H1 (cell line): Measurements from ENCODE around the gene SSTR5. TPM values are rescaled to one million over a fixed set of nuclear protein-coding genes. Genes with fewer than 3 reads are reported as not detected.

Experiments used
- CTCF ChIA-PET: fragments of 300-600 bp; sonication (Branson Sonifier 250); formaldehyde crosslinking; loops from one replicate; lab custom pipeline; 2021; ENCODE audit not compliant: partially characterized antibody; lab: Charles Lee
- POLR2A ChIA-PET: fragments of 300-600 bp; sonication (Branson Sonifier 250); formaldehyde crosslinking; loops from one replicate; lab custom pipeline; 2021; ENCODE audit warnings: inconsistent platforms; ENCODE audit not compliant: partially characterized antibody; lab: Charles Lee
- DNase-seq, 2 experiments: peaks; one replicate each; pipeline versions ENCODE4 v3.0.0 to v3.0.0-alpha.2; 2010 to 2022; ENCODE audit warnings: low spot score in 2 of 2, low read depth in 1 of 2, mixed read lengths in 1 of 2
- FAIRE-seq: peaks from 2 replicates; lab custom pipeline; 2011; peaks lifted over from hg19 to GRCh38; lab: Jason Lieb, UNC
- H2AFZ ChIP-seq: 2 replicates; pipeline ENCODE4 v1.8.1; 2012; ENCODE audit warnings: low read length, inconsistent platforms
- H2AK5ac ChIP-seq: 2 replicates; pipeline ENCODE4 v1.6.1; 2013; ENCODE audit warnings: low read depth, low read length
- H2BK120ac ChIP-seq: replicated peaks from 2 replicates; pipeline ENCODE3; 2013; ENCODE audit warnings: low read depth, low read length, inconsistent platforms
- H2BK12ac ChIP-seq: 2 replicates; pipeline ENCODE4 v1.6.1; 2013; ENCODE audit warnings: low read depth, low read length
- H2BK15ac ChIP-seq: 2 replicates; pipeline ENCODE4 v1.6.1; 2013; ENCODE audit warnings: low read length
- H2BK20ac ChIP-seq: 2 replicates; pipeline ENCODE4 v1.6.1; 2013; ENCODE audit warnings: low read length
- H2BK5ac ChIP-seq: 2 replicates; pipeline ENCODE4 v1.6.1; 2013; ENCODE audit warnings: low read depth, low read length
- H3K14ac ChIP-seq: 2 replicates; pipeline ENCODE4 v1.6.1; 2013; ENCODE audit warnings: inconsistent platforms; ENCODE audit not compliant: insufficient read length
- H3K18ac ChIP-seq: 2 replicates; pipeline ENCODE4 v1.6.1; 2013; ENCODE audit warnings: low read length; ENCODE audit errors: extremely low read depth
- H3K23ac ChIP-seq: 2 replicates; pipeline ENCODE4 v1.6.1; 2013; ENCODE audit warnings: inconsistent platforms; ENCODE audit not compliant: insufficient read length
- H3K23me2 ChIP-seq: 2 replicates; pipeline ENCODE4 v1.6.1; 2013; ENCODE audit warnings: low read depth, low read length
- H3K27ac ChIP-seq: 2 replicates; pipeline ENCODE4 v1.6.1; 2011; ENCODE audit warnings: low read depth, low read length, inconsistent platforms
- H3K27me3 ChIP-seq, 4 experiments: replicated peaks in 1 of 4; 1 replicate in 1 of 4; 2 replicates in 3 of 4; pipeline versions ENCODE4 v1.6.1 to v1.8.1; 2011 to 2013; ENCODE audit warnings: low read length in 3 of 4, mild to moderate bottlenecking in 3 of 4, inconsistent platforms in 2 of 4, mixed read lengths in 2 of 4, moderate library complexity in 1 of 4; ENCODE audit not compliant: control insufficient read depth in 3 of 4, insufficient read depth in 3 of 4; ENCODE audit errors: extremely low read depth in 1 of 4
- H3K36me3 ChIP-seq, 4 experiments: 2 replicates each; pipeline versions ENCODE4 v1.6.1 to v1.8.1; 2011 to 2013; ENCODE audit warnings: mild to moderate bottlenecking in 4 of 4, low read length in 3 of 4, moderate library complexity in 2 of 4, control low read depth in 1 of 4, inconsistent platforms in 1 of 4; ENCODE audit not compliant: insufficient read depth in 4 of 4, control insufficient read depth in 2 of 4
- H3K4ac ChIP-seq: replicated peaks from 2 replicates; pipeline ENCODE3; 2013; ENCODE audit warnings: low read length, low read depth, mixed read lengths, inconsistent platforms; ENCODE audit not compliant: insufficient read length
- H3K4me1 ChIP-seq, 4 experiments: replicated peaks in 1 of 4; 1 replicate in 1 of 4; 2 replicates in 3 of 4; pipeline versions ENCODE4 v1.6.1 to v1.8.1; 2011 to 2013; ENCODE audit warnings: low read length in 3 of 4, inconsistent platforms in 2 of 4, mixed read lengths in 1 of 4; ENCODE audit not compliant: insufficient read depth in 4 of 4, control insufficient read depth in 3 of 4
- H3K4me2 ChIP-seq, 2 experiments: 2 replicates each; pipeline versions ENCODE4 v1.6.1 to v1.8.1; 2011 to 2013; ENCODE audit warnings: low read depth in 2 of 2, low read length in 2 of 2, control low read depth in 1 of 2, inconsistent platforms in 1 of 2, mild to moderate bottlenecking in 1 of 2; ENCODE audit not compliant: insufficient read depth in 1 of 2
- H3K4me3 ChIP-seq, 4 experiments: fragments of 200-600, 300-600 bp in 1 of 4; sonication (generic), shearing (Covaris generic), sonication (Bioruptor Twin) in 1 of 4; 2 replicates each; pipeline versions ENCODE4 v1.5.1 to v1.8.1; 2011 to 2016; ENCODE audit warnings: low read length in 4 of 4, low read depth in 3 of 4, control low read depth in 2 of 4, inconsistent platforms in 2 of 4, mild to moderate bottlenecking in 2 of 4, mixed read lengths in 1 of 4, moderate library complexity in 1 of 4; ENCODE audit not compliant: insufficient read depth in 2 of 4; ENCODE audit errors: extremely low read depth in 1 of 4
- H3K56ac ChIP-seq: replicated peaks from 2 replicates; pipeline ENCODE3; 2013; ENCODE audit warnings: low read depth, mild to moderate bottlenecking, mixed read lengths, low read length, inconsistent platforms; ENCODE audit not compliant: insufficient read length
- H3K79me1 ChIP-seq: 2 replicates; pipeline ENCODE4 v1.6.1; 2013; ENCODE audit warnings: low read depth, low read length, control low read depth
- H3K79me2 ChIP-seq, 2 experiments: 2 replicates each; pipeline versions ENCODE4 v1.6.1 to v1.8.1; 2012 to 2013; ENCODE audit warnings: low read length in 2 of 2, mild to moderate bottlenecking in 2 of 2, inconsistent platforms in 1 of 2; ENCODE audit not compliant: insufficient read depth in 2 of 2, control insufficient read depth in 1 of 2
- H3K9ac ChIP-seq, 4 experiments: replicated peaks in 1 of 4; 1 replicate in 1 of 4; 2 replicates in 3 of 4; pipeline versions ENCODE4 v1.6.1 to v1.8.1; 2011 to 2013; ENCODE audit warnings: low read depth in 3 of 4, low read length in 3 of 4, control low read depth in 2 of 4, mild to moderate bottlenecking in 2 of 4, moderate library complexity in 2 of 4, inconsistent platforms in 1 of 4; ENCODE audit errors: extremely low read depth in 1 of 4
- H3K9me3 ChIP-seq, 2 experiments: 2 replicates each; pipeline versions ENCODE4 v1.6.1 to v1.8.1; 2012 to 2013; ENCODE audit warnings: mild to moderate bottlenecking in 2 of 2, moderate library complexity in 2 of 2, control low read depth in 1 of 2, inconsistent platforms in 1 of 2, low read depth in 1 of 2, low read length in 1 of 2, mixed read lengths in 1 of 2; ENCODE audit not compliant: insufficient read depth in 2 of 2
- H4K20me1 ChIP-seq, 2 experiments: replicated peaks in 1 of 2; 2 replicates each; pipeline versions ENCODE3 to v1.8.1; 2011 to 2013; ENCODE audit warnings: inconsistent platforms in 2 of 2, low read length in 2 of 2, mild to moderate bottlenecking in 1 of 2; ENCODE audit not compliant: insufficient read depth in 2 of 2, control insufficient read depth in 1 of 2
- H4K5ac ChIP-seq: 2 replicates; pipeline ENCODE4 v1.6.1; 2013; ENCODE audit warnings: low read length, low read depth, mixed read lengths, inconsistent platforms; ENCODE audit not compliant: insufficient read length
- H4K8ac ChIP-seq: 2 replicates; pipeline ENCODE4 v1.8.0; 2013; ENCODE audit warnings: mild to moderate bottlenecking, moderate library complexity, low read length, inconsistent platforms; ENCODE audit not compliant: insufficient read depth; ENCODE audit errors: extremely low read depth
- H4K91ac ChIP-seq: replicated peaks from 2 replicates; pipeline ENCODE3; 2013; ENCODE audit warnings: low read length, mixed read lengths, inconsistent platforms; ENCODE audit not compliant: insufficient read length
- BCL11A ChIP-seq, 2 experiments: IDR thresholded peaks; one replicate each; pipeline ENCODE4 v1.6.1; 2011; ENCODE audit warnings: low read depth in 2 of 2, low read length in 2 of 2, mild to moderate bottlenecking in 2 of 2
- EGR1 ChIP-seq: IDR thresholded peaks from 2 replicates; pipeline ENCODE4 v1.6.1; 2011; ENCODE audit warnings: low read depth, low read length, borderline replicate concordance
- POLR2AphosphoS5 ChIP-seq: IDR thresholded peaks from 2 replicates; pipeline ENCODE4 v1.6.1; 2011; ENCODE audit warnings: low read depth, low read length
- POU5F1 ChIP-seq: IDR thresholded peaks from 2 replicates; pipeline ENCODE4 v1.6.1; 2011; ENCODE audit warnings: low read depth, mild to moderate bottlenecking, low read length, moderate library complexity
- SAP30 ChIP-seq: fragments of 300-600 bp; sonication (generic); IDR thresholded peaks from 2 replicates; pipeline ENCODE4 v1.7.1; 2012; ENCODE audit warnings: low read length, moderate library complexity, mild to moderate bottlenecking, inconsistent platforms; ENCODE audit not compliant: insufficient read depth, insufficient replicate concordance
- SIRT6 ChIP-seq: IDR thresholded peaks from one replicate; pipeline ENCODE4 v1.7.1; 2012; ENCODE audit warnings: low read length, inconsistent platforms
- SP2 ChIP-seq: IDR thresholded peaks from 2 replicates; pipeline ENCODE4 v1.6.1; 2012; ENCODE audit warnings: mild to moderate bottlenecking, low read length, inconsistent platforms
- SUZ12 ChIP-seq: fragments of 200-600 bp; sonication (generic); IDR thresholded peaks from 2 replicates; pipeline ENCODE4 v1.6.1; 2012; ENCODE audit warnings: mild to moderate bottlenecking, inconsistent platforms, low read length, moderate library complexity, mixed read lengths
- TAF1 ChIP-seq: IDR thresholded peaks from 2 replicates; pipeline ENCODE4 v1.6.1; 2011; ENCODE audit warnings: mild to moderate bottlenecking, low read depth, low read length
- TBP ChIP-seq: IDR thresholded peaks from 2 replicates; pipeline ENCODE4 v1.6.1; 2011; ENCODE audit warnings: low read depth, low read length, improper control_type of control experiment
- YY1 ChIP-seq: IDR thresholded peaks from 2 replicates; pipeline ENCODE4 v1.6.1; 2011; ENCODE audit warnings: low read depth, mild to moderate bottlenecking, low read length
- WGBS, 2 experiments: shearing (Covaris generic) in 1 of 2; methylation state at CpG; one replicate each; pipeline versions ENCODE4 v1.1.6 to v1.1.7; 2013 to 2015; ENCODE audit warnings: low lambda C conversion rate in 2 of 2, mixed read lengths in 2 of 2, inconsistent platforms in 1 of 2, low coverage in 1 of 2, missing lambda C conversion rate in 1 of 2; ENCODE audit not compliant: insufficient replicate concordance in 2 of 2, insufficient coverage in 1 of 2, insufficient read length in 1 of 2; ENCODE audit errors: extremely low coverage in 1 of 2, missing lambda C conversion rate in 1 of 2; 5-methylcytosine and 5-hydroxymethylcytosine counted together
- polyA plus RNA-seq, 7 experiments: library from polyadenylated mRNA; depleted of rRNA in 3 of 7; stranded (reverse) in 5 of 7; unstranded in 2 of 7; fragments of >200 nt in 5 of 7; fragments of 200-250 nt in 2 of 7; gene quantifications; 1 replicate in 5 of 7; 2 replicates in 1 of 7; 4 replicates in 1 of 7; pipeline versions ENCODE4 v1.2.1 to v1.2.3, GENCODE V29; 2011 to 2013; ENCODE audit warnings: missing spikeins in 2 of 7, mixed read lengths in 2 of 7
- total RNA-seq: library from RNA; stranded (reverse); fragmentation: NEBNext Ultra II Directional; extraction: Animal tissue kit (Norgen Biotek cat#: 25700); gene quantifications from 2 replicates; pipeline ENCODE4 v1.2.1, GENCODE V29; 2021
- TF ChIP-seq, protein P1 (sequence below): IDR thresholded peaks from 2 replicates; pipeline ENCODE4 v1.6.1; 2011; ENCODE audit warnings: low read depth, mild to moderate bottlenecking, low read length; ENCODE audit not compliant: insufficient read depth

SSTR5 gene
- total and polyA plus RNA-seq, 2 of the 8 experiments (the other 6 are each of a cell fraction or from before 2014, with no cell fraction given) = 0.56 to 0.60 TPM

- Histone ChIP-seq H2BK12ac (no peak overlapping the region), H4K91ac (no peak overlapping the region), H3K36me3 (no peaks in the 10 kb centered on the region), H2AK5ac (no peak overlapping the region), H2BK120ac (no peak overlapping the region), H2BK5ac (no peak overlapping the region), H3K23me2 (no peaks in the 10 kb centered on the region; the same call in 1 of the 2 replicates), H3K23ac (no peak overlapping the region), H3K4ac (no peak overlapping the region), H4K20me1 (peaks cover 0 to 4% of the 10 kb centered on the region in 2 experiments), H3K4me1 (peaks cover 0 to 5% (median under 1%) of the 10 kb centered on the region in 4 experiments; a peak in 4 of 7 replicates), H3K14ac (no peak overlapping the region), H4K8ac (peak overlapping the region; percentile 68; the same call in 1 of the 2 replicates), H4K5ac (no peak overlapping the region), H3K79me1 (no peaks in the 10 kb centered on the region), H2AFZ (no peak overlapping the region), H3K27me3 (peaks cover 0 to 7% (median 5%) of the 10 kb centered on the region in 4 experiments; a peak in 5 of 7 replicates), H3K18ac (no peak overlapping the region; the same call in 1 of the 2 replicates), H3K9me3 (no peaks in the 10 kb centered on the region), H3K27ac (no peak overlapping the region), H3K4me2 (no peak overlapping the region), H3K9ac (no peak overlapping the region), H3K79me2 (no peaks in the 10 kb centered on the region), H3K4me3 (no peak overlapping the region), H3K56ac (no peak overlapping the region), H2BK20ac (no peak overlapping the region), H2BK15ac (no peak overlapping the region)
- DNase-seq = no peak
- POLR2A ChIA-PET = interaction anchor here (1.0 kb wide), 1 partner anchor 9 kb away, joined by 3 read pairs; no protein-coding TSS in a partner anchor
- 88% methylated on average over 26 of the region's 26 CpGs; no CpG with 5 or more reads in 1 of the 2 experiments for WGBS, 2 experiments
- CTCF ChIA-PET = interaction anchor here (0.8 to 2.1 kb wide), 4 partner anchors 9 to 380 kb away, joined by 3 to 9 read pairs (median 4); no protein-coding TSS in a partner anchor
- FAIRE-seq = no peak
- TF ChIP-seq TAF1 (no peak), EGR1 (no peak), YY1 (no peak), SAP30 (no peak), SP2 (no peak), SIRT6 (no peak), TBP (no peak), POU5F1 (no peak), SUZ12 (no peak), BCL11A (IDR thresholded peaks at IDR 0.05; ENCODE audit: low read depth in 2 of 2, low read length in 2 of 2) (no peak), POLR2AphosphoS5 (no peak)
- TF ChIP-seq, protein P1, sequence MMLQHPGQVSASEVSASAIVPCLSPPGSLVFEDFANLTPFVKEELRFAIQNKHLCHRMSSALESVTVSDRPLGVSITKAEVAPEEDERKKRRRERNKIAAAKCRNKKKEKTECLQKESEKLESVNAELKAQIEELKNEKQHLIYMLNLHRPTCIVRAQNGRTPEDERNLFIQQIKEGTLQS = no peak
Measured at GRCh38 chr16:1112506-1113184, 40.1 kb downstream of the SSTR5 start.
